ENCODE data around the gene RPL4. TPM values are rescaled to one million over a fixed set of nuclear protein-coding genes. Genes with fewer than 3 reads are reported as not detected.

Gene RPL4
- total and polyA plus RNA-seq, 9 of the 15 experiments (the other 6 are each of a cell fraction or from before 2014, with no cell fraction given): 2,055 to 7,760 (median 5,069) TPM

DNA sequence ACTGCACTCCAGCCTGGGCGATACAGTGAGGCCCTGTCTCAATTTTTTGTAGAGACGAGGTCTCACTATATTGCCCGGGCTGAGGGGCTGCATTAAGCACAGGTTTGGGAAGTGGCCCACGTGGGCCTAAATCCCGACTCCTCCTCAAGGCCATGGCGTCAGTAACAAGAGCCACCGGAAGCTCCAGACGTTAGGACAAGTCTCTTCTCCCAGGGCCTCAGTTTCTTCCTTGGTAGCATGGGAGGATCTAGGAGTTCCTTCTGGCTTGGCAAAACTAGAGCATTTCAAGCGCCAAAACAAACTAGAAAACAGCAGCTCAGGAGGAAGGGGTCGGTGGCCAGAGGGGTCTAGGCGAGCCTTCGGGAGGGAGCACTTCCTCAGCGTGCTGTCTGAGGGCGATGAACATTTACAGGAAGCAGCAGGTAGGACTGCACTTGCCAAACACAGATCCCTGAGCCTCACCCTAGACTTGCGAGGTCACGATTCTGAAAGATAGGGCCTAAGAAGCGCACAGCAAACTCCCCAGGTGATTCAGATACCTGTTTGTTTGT is 7.6 kb downstream of the RPL4 start:
- FAIRE-seq (peak; percentile 6), ATAC-seq (peak; percentile 26), DNase-seq (ENCODE audit: extremely low read depth in 1 of 4, low spot score in 3 of 4) (peak; percentile 30 to 58 (median 38))
- H2AFZ ChIP-seq (ENCODE audit: low read depth, low read length): peak overlapping the region; percentile 71
- CTCF ChIA-PET (ENCODE audit: low intra/inter-chr PET ratio): interaction anchor here (1.6 kb wide), 1 partner anchor 109 kb away, joined by 4 read pairs; no protein-coding TSS in a partner anchor
- no peaks in the 10 kb centered on the region for H3K9me3 ChIP-seq (replicated peaks; ENCODE audit: control insufficient read depth, insufficient read depth, low read depth, low read length)
- H3K79me2 ChIP-seq (ENCODE audit: control insufficient read depth, insufficient read depth, low read length): peaks cover 58% of the 10 kb centered on the region
- intact Hi-C loops (cut with micrococcal nuclease): loop anchor here (1.0 to 10.0 kb wide), 3 partner anchors 110 to 358 kb away; partner anchors contain the start of gene DIS3L
- peak overlapping the region; percentile 92 for H3K4me2 ChIP-seq (ENCODE audit: insufficient read depth, low read length)
- no TSS peak for BruUV-seq (replicated peaks)
- peaks cover 90% of the 10 kb centered on the region for H3K36me3 ChIP-seq (ENCODE audit: control insufficient read depth, insufficient read depth, low read length)
- peak overlapping the region; percentile 95 for H3K9ac ChIP-seq (ENCODE audit: insufficient read depth in 1 of 2, low read depth in 2 of 2, low read length in 2 of 2)
- 4% methylated on average over 17 of the region's 17 CpGs for WGBS (ENCODE audit: insufficient coverage, low coverage, missing lambda C conversion rate)
- H3K4me1 ChIP-seq (replicated peaks in 1 of 2; ENCODE audit: control insufficient read depth in 2 of 2, insufficient read depth in 2 of 2, low read length in 2 of 2): peaks cover 5 to 7% of the 10 kb centered on the region in 2 experiments
- no peaks in the 10 kb centered on the region for H3K9me1 ChIP-seq (ENCODE audit: control insufficient read depth, insufficient read depth, low read length)
- H3K4me3 ChIP-seq: peak overlapping the region; percentile 83
- H4K20me1 ChIP-seq (replicated peaks; ENCODE audit: control insufficient read depth, insufficient read depth, low read length): peaks cover 18% of the 10 kb centered on the region
- H3K27ac ChIP-seq (ENCODE audit: extremely low read depth, low read depth, low read length): peak overlapping the region; percentile 93
- POLR2A ChIA-PET: interaction anchor here (0.6 to 2.1 kb wide), 21 partner anchors 8 to 664 kb away, joined by 3 to 8 read pairs (median 3); partner anchors contain the start of genes MAP2K1 and ZWILCH
- in situ Hi-C loops (cut with MboI): no loop called here
- no peaks in the 10 kb centered on the region for H3K27me3 ChIP-seq (ENCODE audit: control insufficient read depth in 2 of 2, insufficient read depth in 2 of 2, low read length in 2 of 2)
- TF ChIP-seq ELF4 (CRISPR knock-in tag; IDR thresholded peaks at IDR 0.05): no peak
- 0 out of 2 replicates have a peak, but pooled peaks have one; percentile 35 for TF ChIP-seq CREM (IDR thresholded peaks at IDR 0.05; ENCODE audit: low read depth)
- TF ChIP-seq HNRNPL (IDR thresholded peaks at IDR 0.05; ENCODE audit: low read depth, low read length): no peak
- no peak for TF ChIP-seq ZBTB40 (IDR thresholded peaks at IDR 0.05)
- TF ChIP-seq ZBTB40 (CRISPR knock-in tag; IDR thresholded peaks at IDR 0.05): 0 out of 2 replicates have a peak, but pooled peaks have one; percentile 35
- TF ChIP-seq NCOA2 (IDR thresholded peaks at IDR 0.05; ENCODE audit: partially characterized antibody in 2 of 2): no peak
- TF ChIP-seq BRCA1 (IDR thresholded peaks at IDR 0.05): no peak
- no peak for TF ChIP-seq BRCA1 (CRISPR knock-in tag; IDR thresholded peaks at IDR 0.05)
- TF ChIP-seq ESRRA (IDR thresholded peaks at IDR 0.05; ENCODE audit: borderline replicate concordance, low read depth): no peak
- TF ChIP-seq DPF2 (IDR thresholded peaks at IDR 0.05): no peak
- TF ChIP-seq ZNF324 (CRISPR knock-in tag; IDR thresholded peaks at IDR 0.05): no peak
- no peak for TF ChIP-seq BRD9 (IDR thresholded peaks at IDR 0.05; ENCODE audit: low read depth, partially characterized antibody)
- no peak for TF ChIP-seq ZNF212 (CRISPR knock-in tag; IDR thresholded peaks at IDR 0.05)
- TF ChIP-seq ZNF143 (CRISPR knock-in tag; IDR thresholded peaks at IDR 0.05): no peak
- peak in 1 of 3 experiments; percentile 17 for TF ChIP-seq YY1 (IDR thresholded peaks at IDR 0.05; ENCODE audit: borderline replicate concordance in 1 of 3, control insufficient read depth in 1 of 3, extremely low read depth in 1 of 3, insufficient read depth in 3 of 3, insufficient read length in 1 of 3, insufficient replicate concordance in 2 of 3, low read depth in 1 of 3, low read length in 2 of 3)
